HG03575 (cell line): ENCODE measurements around the gene AHNAK.

Experiments
- ATAC-seq: cut with Tn5 transposase; IDR thresholded peaks from one replicate; pipeline ENCODE4 v1.9.1; 2021; ENCODE audit not compliant: unreplicated experiment, insufficient number of reproducible peaks, low FRiP score; ENCODE audit errors: extremely low read depth

AHNAK gene

GRCh38 chr11:62540804-62541701 lies 5.6 kb downstream of the AHNAK start:
- ATAC-seq = no peak

- no peak for ATAC-seq
Measured at GRCh38 chr11:62539238-62539925, 7.2 kb downstream of the AHNAK start.

GRCh38 chr11:62538470-62539237 lies 8.0 kb downstream of the AHNAK start:
- ATAC-seq = no peak

GRCh38 chr11:62536301-62536957 lies 10.2 kb downstream of the AHNAK start:
- no peak for ATAC-seq

GRCh38 chr11:62535802-62536201 lies 10.8 kb downstream of the AHNAK start:
- ATAC-seq = no peak

DNA sequence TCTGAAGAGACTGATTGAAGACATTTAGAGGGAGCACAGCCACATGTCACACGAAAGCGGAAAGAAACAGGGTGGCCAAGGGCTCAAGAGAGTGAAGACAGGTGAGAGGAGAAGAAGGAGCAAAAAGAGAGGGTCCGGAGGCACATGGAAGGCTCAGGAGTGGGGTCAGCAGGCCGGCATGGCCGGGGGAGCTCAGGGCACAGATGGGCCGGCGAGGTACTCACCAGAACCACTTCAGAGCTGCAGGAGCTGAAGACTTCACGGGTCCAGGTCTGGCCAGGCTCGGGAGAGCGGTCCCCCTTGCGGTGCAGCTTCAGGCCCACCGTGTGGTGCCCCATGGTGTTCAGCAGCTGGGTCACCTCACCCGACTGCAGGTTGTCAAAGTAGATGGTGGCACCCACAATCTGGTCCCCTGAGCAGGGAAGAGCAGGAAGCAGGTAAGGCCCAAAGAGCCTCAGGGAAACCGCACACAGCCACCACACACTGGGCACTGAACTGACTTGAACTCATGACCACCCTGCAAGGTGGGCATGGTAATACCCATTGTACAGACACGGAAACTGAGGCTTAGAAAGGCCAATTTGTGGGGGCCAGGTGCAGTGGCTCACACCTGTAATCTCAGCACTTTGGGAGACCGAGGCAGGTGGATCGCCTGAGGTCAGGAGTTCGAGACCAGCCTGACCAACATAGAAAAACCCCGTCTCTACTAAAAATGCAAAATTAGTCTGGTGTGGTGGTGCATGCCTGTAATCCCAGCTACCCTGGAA lies 11.6 kb downstream of the AHNAK start:
- ATAC-seq = no peak

DNA sequence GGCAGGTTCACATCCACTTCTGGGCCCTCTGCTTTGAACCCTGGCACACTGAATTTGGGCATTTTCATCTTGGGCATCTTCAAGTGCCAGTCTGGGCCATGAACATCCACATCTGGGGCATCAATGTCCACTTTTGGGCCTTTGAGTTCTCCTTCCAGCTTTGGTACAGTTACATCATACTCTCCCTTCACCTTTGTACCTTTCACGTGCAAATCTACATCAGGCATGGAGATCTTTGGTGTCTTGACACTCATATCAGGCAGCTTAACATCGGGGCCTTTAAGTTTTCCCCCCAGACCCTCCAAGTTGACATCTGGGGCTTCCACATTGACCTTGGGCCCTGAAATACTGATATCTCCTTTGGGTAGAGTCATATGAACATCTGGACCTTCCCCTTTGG lies 14.5 kb downstream of the AHNAK start:
- no peak for ATAC-seq

GRCh38 chr11:62516736-62517371 lies 29.8 kb downstream of the AHNAK start:
- no peak for ATAC-seq

DNA sequence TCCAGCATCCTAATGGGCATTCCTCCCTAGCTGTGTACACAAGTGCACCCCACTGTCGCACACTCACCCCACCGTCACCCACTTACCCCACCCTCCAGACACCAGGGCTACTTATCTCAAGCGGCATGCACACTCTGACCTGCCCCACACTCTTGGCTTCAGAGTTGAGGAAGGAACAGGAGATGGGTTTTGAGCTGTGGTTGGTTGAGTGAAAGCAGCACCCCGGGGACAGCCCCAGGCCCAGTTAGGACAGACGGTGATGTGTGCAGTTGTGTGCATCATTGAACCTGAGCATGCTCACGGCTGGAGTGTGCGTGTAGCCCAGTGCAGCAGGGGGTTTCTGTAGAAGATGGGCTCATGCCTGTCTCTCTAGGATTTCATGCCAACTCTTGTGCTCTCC lies 32.5 kb downstream of the AHNAK start:
- no peak for ATAC-seq

DNA sequence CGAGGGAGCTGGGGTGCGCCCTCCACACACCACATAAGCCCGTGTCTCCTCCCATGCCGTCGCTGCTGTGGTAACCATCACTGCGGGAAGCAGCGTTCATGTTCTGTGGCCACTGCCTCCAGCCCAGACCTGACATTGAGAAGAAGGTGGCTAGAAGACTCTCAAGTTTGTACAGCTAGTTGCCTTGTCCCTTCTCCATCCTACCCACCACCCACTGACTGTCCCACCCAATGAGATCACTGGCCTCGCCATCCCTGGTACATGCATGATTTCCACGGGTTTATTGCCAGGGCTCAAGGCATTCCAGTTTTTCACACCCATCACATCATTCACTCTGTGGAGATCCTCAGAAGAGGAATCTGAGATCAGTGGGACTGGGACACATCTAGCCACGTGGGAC lies 33.0 kb downstream of the AHNAK start:
- ATAC-seq = no peak

DNA sequence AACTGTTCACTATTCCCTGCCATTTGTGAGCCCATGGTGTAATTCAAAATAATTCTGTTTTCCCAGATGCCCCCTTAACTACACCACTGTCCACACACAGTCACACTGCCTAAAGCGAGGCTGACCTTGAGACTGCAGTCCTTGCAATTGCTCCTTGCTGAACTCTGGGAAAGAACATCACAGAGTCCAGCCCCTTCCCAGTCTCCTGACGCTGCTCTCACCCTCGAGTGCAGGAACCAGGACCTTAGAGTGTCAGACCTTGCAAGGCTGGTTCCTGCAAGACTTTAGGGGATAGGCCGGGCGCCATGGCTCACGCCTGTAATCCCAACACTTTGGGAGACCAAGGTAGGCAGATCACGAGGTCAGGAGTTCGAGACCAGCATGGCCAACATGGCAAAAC lies 33.6 kb downstream of the AHNAK start:
- ATAC-seq = no peak

GRCh38 chr11:62508336-62509058 lies 38.1 kb downstream of the AHNAK start:
- no peak for ATAC-seq

DNA sequence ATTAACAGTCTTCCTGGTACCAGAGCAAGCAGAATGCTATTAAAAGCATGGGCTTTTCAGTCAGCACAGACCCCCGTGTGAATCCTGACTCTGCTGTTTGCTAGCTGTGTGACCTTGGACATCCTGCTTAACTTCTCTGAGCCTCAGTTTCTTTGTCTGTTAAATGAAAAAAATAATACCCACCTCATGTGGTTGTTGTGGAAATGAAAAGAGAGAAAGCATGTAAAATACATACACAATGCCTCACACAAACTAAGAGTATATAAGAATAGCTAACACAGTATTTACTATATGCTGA lies 39.5 kb downstream of the AHNAK start:
- ATAC-seq = no peak

DNA sequence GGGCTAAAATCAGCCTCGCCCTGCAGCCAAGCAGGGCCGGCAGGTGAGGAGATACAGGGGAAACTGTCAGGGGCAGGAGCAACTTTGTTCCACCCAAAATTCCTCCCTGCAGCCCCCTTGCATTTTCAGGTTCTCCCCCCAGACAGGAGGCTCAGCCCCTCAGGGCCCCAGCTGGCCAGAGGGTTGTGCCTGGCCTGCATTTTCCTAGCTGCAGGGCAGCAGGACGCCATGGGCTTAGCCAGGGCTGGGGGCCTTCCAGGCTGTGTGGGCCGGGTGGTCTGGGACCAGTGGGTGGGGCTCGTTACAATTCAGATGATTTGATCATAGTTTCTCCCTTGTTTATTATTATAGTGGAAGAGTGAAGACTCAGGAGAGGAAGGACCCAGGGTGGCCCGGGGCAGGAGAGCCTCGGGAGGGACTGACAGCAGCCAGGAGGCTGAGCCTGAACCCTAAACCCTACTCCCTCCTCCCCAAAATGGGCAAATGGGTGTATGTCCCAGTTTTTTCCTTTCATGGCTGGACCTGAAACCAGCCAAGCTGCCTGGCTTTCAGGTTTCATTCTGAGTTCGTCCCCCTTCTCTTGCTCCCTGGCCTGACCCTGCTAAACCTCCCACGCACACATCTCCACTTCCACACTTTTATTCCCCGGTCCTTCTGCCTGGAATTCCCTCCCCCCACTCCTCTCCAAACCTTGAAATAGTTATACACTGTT lies 40.0 kb downstream of the AHNAK start:
- ATAC-seq = no peak

DNA sequence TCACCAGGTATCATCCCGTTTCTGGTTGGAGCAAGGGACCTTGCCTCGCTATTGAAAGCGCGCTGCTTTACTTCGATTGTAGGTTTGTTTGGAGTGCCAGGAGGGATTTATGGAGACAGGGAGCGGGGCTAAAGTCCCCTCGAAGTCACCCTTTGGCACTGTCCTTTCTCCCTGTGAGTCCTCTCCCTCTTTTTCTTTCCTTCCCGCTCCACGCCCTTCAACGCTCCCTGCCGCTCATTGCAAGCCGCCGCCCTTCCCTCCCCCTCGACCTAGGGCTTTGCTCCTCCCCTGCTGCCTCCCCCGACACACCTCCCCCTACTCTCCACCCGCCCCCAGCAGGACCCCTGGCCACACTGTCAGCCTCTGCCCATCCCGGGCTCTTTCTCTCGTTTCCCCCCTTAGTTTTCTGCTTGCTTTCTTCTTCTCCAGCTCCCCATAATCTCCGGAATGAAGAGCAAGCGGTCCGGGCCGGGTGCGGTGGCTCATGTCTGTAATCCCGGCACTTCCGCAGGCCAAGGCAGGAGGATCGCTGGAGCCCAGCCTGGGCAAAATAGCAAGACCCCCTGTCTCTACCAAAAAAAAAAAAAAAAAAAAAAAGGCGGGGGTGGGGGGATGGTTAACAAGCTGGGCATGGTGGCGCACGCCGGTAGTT lies 41.0 kb downstream of the AHNAK start:
- ATAC-seq = no peak

DNA sequence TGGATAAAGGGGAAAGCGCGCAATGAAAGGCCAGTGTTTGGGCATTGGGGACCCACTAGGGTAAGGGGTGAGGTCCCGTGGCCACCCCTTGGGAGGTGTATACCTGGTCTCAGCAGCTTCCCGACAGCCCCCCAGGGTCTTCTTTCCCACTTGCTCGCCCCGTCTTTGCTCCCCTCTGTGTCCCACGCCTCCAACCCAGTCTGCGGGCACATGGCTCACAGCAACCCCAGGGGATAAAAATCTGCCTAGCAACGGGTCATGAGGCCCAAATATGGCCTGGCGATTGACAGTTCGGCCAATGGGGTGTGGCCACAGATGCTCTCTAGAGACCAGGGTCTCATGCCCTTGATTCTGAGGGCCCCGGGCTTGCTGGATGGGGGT lies 41.6 kb downstream of the AHNAK start:
- no peak for ATAC-seq
